WTC11 (cell line): ENCODE measurements around the gene OR1D5. TPM values are rescaled to one million over a fixed set of nuclear protein-coding genes. Genes with fewer than 3 reads are reported as not detected.

Experiments used
- ATAC-seq: fragments of 200-7000 bp; cut with Tn5 transposase; 2 replicates; pipeline ENCODE4 v1.10.0; 2021; ENCODE audit warnings: mild to moderate bottlenecking, moderate library complexity
- CTCF ChIA-PET: fragments of 300-600 bp; sonication (Branson Sonifier 250); formaldehyde crosslinking; loops from one replicate; lab custom pipeline; 2021; ENCODE audit warnings: antibody characterized with exemption; lab: Charles Lee
- POLR2A ChIA-PET: fragments of 350-600 bp; sonication (Branson Sonifier 250); formaldehyde crosslinking; loops from one replicate; lab custom pipeline; 2021; ENCODE audit warnings: antibody characterized with exemption; lab: Charles Lee
- DNase-seq: peaks from one replicate; pipeline ENCODE4 v3.0.0; 2021; ENCODE audit warnings: low spot score
- H3K27ac Mint-ChIP-seq: 2 replicates; pipeline ENCODE4 v1.8.0; 2021; ENCODE audit warnings: mixed read lengths
- H3K27me3 Mint-ChIP-seq: 2 replicates; pipeline ENCODE4 v1.8.0; 2021; ENCODE audit warnings: low read depth, mild to moderate bottlenecking, moderate library complexity, mixed read lengths
- H3K36me3 Mint-ChIP-seq: 2 replicates; pipeline ENCODE4 v1.8.0; 2021; ENCODE audit warnings: mixed read lengths
- H3K4me1 Mint-ChIP-seq: 2 replicates; pipeline ENCODE4 v1.8.0; 2022; ENCODE audit warnings: mixed read lengths
- H3K4me3 Mint-ChIP-seq: 2 replicates; pipeline ENCODE4 v1.8.0; 2021; ENCODE audit warnings: mild to moderate bottlenecking, moderate library complexity, mixed read lengths
- H3K9me3 Mint-ChIP-seq: 2 replicates; pipeline ENCODE4 v1.8.0; 2021; ENCODE audit warnings: mixed read lengths
- ATF1 ChIP-seq: sonication (generic); formaldehyde crosslinking; IDR thresholded peaks from 2 replicates; pipeline ENCODE4 v1.8.1; 2023; ENCODE audit warnings: mild to moderate bottlenecking, moderate library complexity, missing genetic modification reagents
- CREB1 ChIP-seq: sonication (generic); formaldehyde crosslinking; IDR thresholded peaks from 2 replicates; pipeline ENCODE4 v1.8.0; 2023; ENCODE audit warnings: mild to moderate bottlenecking, missing genetic modification reagents
- GRHL2 ChIP-seq: fragments of 250-450 bp; sonication (Bioruptor Pico); IDR thresholded peaks from 2 replicates; pipeline ENCODE4 v1.8.0; 2022; ENCODE audit warnings: mild to moderate bottlenecking, moderate library complexity; ENCODE audit not compliant: insufficient replicate concordance, severe bottlenecking
- HMGA2 ChIP-seq: fragments of 250-450 bp; sonication (Bioruptor Pico); IDR thresholded peaks from 2 replicates; pipeline ENCODE4 v1.4.0; 2021; ENCODE audit warnings: mild to moderate bottlenecking, moderate library complexity
- MYBL2 ChIP-seq: sonication (generic); formaldehyde crosslinking; IDR thresholded peaks from 2 replicates; pipeline ENCODE4 v1.8.1; 2023; ENCODE audit warnings: mild to moderate bottlenecking, moderate library complexity, missing genetic modification reagents
- NR2C2 ChIP-seq: sonication (generic); formaldehyde crosslinking; IDR thresholded peaks from 2 replicates; pipeline ENCODE4 v1.8.0; 2022; ENCODE audit warnings: mild to moderate bottlenecking, missing genetic modification reagents
- OVOL2 ChIP-seq: fragments of 250-450 bp; sonication (Bioruptor Pico); IDR thresholded peaks from 2 replicates; pipeline ENCODE4 v1.9.0; 2021; ENCODE audit warnings: mild to moderate bottlenecking, borderline replicate concordance
- RELA ChIP-seq: sonication (generic); formaldehyde crosslinking; IDR thresholded peaks from 2 replicates; pipeline ENCODE4 v1.8.1; 2022; ENCODE audit warnings: missing genetic modification reagents, mild to moderate bottlenecking, borderline replicate concordance
- SMAD4 ChIP-seq: sonication (generic); formaldehyde crosslinking; IDR thresholded peaks from 2 replicates; pipeline ENCODE4 v1.8.0; 2022; ENCODE audit warnings: mild to moderate bottlenecking, missing genetic modification reagents
- SP1 ChIP-seq: sonication (generic); formaldehyde crosslinking; conservative IDR thresholded peaks from 2 replicates; pipeline ENCODE4 v1.8.1; 2022; ENCODE audit warnings: missing genetic modification reagents
- ZNF219 ChIP-seq: sonication (generic); formaldehyde crosslinking; IDR thresholded peaks from 2 replicates; pipeline ENCODE4 v1.8.0; 2023; ENCODE audit warnings: missing genetic modification reagents, mild to moderate bottlenecking, borderline replicate concordance
- ZNF416 ChIP-seq: fragments of 250-450 bp; sonication (Bioruptor Pico); IDR thresholded peaks from 2 replicates; pipeline ENCODE4 v1.9.0; 2021; ENCODE audit warnings: mild to moderate bottlenecking, inconsistent platforms
- total RNA-seq: library from RNA; stranded (reverse); gene quantifications from 3 replicates; pipeline ENCODE4 v1.2.3, GENCODE V29; 2021
- TF ChIP-seq, protein P1 (sequence below): fragments of 250-450 bp; sonication (Bioruptor Pico); IDR thresholded peaks from 2 replicates; pipeline ENCODE4 v2.1.2; 2022; ENCODE audit warnings: mild to moderate bottlenecking, moderate library complexity
- TF ChIP-seq, protein P2 (sequence below): sonication (generic); formaldehyde crosslinking; IDR thresholded peaks from 2 replicates; pipeline ENCODE4 v1.8.1; 2022; ENCODE audit warnings: mild to moderate bottlenecking, missing genetic modification reagents, moderate library complexity, borderline replicate concordance
- TF ChIP-seq, protein P3 (sequence below): sonication (generic); formaldehyde crosslinking; IDR thresholded peaks from 2 replicates; pipeline ENCODE4 v1.8.1; 2022; ENCODE audit warnings: mild to moderate bottlenecking, moderate library complexity, missing genetic modification reagents
- TF ChIP-seq, protein P4 (sequence below): sonication (generic); formaldehyde crosslinking; conservative IDR thresholded peaks from 2 replicates; pipeline ENCODE4 v1.8.1; 2023; ENCODE audit warnings: mild to moderate bottlenecking, low read depth, missing genetic modification reagents, moderate library complexity
- TF ChIP-seq, protein P5 (sequence below): sonication (generic); formaldehyde crosslinking; IDR thresholded peaks from 2 replicates; pipeline ENCODE4 v1.8.0; 2022; ENCODE audit warnings: missing genetic modification reagents
- TF ChIP-seq, protein P6 (sequence below): sonication (generic); formaldehyde crosslinking; IDR thresholded peaks from 2 replicates; pipeline ENCODE4 v1.8.1; 2023; ENCODE audit warnings: mild to moderate bottlenecking, missing genetic modification reagents
- TF ChIP-seq, protein P7 (sequence below): sonication (generic); formaldehyde crosslinking; IDR thresholded peaks from 2 replicates; pipeline ENCODE4 v1.8.1; 2023; ENCODE audit warnings: mild to moderate bottlenecking, missing genetic modification reagents, moderate library complexity
- TF ChIP-seq, protein P8 (sequence below): sonication (generic); formaldehyde crosslinking; IDR thresholded peaks from 2 replicates; pipeline ENCODE4 v1.8.0; 2022; ENCODE audit warnings: mild to moderate bottlenecking, missing genetic modification reagents

Gene OR1D5
- total RNA-seq, 1 experiment from 2014 or later, result not detected

DNA sequence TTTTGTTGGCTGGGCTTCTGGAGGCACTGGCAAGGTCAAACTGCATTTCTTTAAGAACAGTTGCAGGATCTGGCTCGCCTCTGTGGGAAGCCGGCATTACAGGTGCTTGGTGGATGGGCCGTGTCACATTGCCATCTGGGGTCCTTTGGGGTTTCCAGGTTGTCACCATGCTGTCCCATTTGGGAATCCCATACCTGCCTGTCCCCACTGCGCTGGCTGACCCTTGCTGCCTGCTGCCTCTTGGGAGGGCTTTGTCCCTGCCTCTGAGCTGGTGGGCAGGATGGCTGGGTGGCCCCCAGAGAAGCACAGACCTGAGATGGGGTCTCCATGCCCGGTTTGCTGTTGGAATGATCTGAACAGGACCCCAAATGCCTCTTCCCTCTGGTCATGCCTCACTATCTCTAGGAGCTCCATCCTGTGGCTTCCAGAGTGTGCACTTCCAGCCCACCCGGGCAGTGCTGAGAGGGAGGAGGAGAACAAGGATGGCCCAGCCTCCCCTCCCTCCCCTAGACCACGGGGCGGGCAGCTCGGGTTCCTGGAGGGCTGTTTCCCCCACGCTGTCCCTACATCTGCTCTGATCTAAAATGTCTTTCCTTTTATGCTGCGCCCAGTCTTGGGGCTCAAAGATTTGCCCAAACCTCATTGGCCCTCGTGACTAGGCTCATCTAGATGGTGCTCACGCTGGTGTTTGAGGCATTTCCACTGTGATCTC lies 28.0 kb downstream of the OR1D5 start:
- TF ChIP-seq RELA, result no peak
- TF ChIP-seq, protein P1, sequence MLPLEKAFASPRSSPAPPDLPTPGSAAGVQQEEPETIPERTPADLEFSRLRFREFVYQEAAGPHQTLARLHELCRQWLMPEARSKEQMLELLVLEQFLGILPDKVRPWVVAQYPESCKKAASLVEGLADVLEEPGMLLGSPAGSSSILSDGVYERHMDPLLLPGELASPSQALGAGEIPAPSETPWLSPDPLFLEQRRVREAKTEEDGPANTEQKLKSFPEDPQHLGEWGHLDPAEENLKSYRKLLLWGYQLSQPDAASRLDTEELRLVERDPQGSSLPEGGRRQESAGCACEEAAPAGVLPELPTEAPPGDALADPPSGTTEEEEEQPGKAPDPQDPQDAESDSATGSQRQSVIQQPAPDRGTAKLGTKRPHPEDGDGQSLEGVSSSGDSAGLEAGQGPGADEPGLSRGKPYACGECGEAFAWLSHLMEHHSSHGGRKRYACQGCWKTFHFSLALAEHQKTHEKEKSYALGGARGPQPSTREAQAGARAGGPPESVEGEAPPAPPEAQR (CRISPR knock-in tag), result no peak
- TF ChIP-seq, protein P2, sequence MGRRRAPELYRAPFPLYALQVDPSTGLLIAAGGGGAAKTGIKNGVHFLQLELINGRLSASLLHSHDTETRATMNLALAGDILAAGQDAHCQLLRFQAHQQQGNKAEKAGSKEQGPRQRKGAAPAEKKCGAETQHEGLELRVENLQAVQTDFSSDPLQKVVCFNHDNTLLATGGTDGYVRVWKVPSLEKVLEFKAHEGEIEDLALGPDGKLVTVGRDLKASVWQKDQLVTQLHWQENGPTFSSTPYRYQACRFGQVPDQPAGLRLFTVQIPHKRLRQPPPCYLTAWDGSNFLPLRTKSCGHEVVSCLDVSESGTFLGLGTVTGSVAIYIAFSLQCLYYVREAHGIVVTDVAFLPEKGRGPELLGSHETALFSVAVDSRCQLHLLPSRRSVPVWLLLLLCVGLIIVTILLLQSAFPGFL, result no peak
- TF ChIP-seq ATF1 (CRISPR knock-in tag), result no peak
- TF ChIP-seq ZNF416 (CRISPR knock-in tag), result no peak
- TF ChIP-seq MYBL2 (CRISPR knock-in tag), result no peak
- TF ChIP-seq, protein P3, sequence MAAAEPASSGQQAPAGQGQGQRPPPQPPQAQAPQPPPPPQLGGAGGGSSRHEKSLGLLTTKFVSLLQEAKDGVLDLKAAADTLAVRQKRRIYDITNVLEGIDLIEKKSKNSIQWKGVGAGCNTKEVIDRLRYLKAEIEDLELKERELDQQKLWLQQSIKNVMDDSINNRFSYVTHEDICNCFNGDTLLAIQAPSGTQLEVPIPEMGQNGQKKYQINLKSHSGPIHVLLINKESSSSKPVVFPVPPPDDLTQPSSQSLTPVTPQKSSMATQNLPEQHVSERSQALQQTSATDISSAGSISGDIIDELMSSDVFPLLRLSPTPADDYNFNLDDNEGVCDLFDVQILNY (CRISPR knock-in tag), result no peak
- TF ChIP-seq, protein P4, sequence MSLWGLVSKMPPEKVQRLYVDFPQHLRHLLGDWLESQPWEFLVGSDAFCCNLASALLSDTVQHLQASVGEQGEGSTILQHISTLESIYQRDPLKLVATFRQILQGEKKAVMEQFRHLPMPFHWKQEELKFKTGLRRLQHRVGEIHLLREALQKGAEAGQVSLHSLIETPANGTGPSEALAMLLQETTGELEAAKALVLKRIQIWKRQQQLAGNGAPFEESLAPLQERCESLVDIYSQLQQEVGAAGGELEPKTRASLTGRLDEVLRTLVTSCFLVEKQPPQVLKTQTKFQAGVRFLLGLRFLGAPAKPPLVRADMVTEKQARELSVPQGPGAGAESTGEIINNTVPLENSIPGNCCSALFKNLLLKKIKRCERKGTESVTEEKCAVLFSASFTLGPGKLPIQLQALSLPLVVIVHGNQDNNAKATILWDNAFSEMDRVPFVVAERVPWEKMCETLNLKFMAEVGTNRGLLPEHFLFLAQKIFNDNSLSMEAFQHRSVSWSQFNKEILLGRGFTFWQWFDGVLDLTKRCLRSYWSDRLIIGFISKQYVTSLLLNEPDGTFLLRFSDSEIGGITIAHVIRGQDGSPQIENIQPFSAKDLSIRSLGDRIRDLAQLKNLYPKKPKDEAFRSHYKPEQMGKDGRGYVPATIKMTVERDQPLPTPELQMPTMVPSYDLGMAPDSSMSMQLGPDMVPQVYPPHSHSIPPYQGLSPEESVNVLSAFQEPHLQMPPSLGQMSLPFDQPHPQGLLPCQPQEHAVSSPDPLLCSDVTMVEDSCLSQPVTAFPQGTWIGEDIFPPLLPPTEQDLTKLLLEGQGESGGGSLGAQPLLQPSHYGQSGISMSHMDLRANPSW (CRISPR knock-in tag), result no peak
- TF ChIP-seq, protein P5, sequence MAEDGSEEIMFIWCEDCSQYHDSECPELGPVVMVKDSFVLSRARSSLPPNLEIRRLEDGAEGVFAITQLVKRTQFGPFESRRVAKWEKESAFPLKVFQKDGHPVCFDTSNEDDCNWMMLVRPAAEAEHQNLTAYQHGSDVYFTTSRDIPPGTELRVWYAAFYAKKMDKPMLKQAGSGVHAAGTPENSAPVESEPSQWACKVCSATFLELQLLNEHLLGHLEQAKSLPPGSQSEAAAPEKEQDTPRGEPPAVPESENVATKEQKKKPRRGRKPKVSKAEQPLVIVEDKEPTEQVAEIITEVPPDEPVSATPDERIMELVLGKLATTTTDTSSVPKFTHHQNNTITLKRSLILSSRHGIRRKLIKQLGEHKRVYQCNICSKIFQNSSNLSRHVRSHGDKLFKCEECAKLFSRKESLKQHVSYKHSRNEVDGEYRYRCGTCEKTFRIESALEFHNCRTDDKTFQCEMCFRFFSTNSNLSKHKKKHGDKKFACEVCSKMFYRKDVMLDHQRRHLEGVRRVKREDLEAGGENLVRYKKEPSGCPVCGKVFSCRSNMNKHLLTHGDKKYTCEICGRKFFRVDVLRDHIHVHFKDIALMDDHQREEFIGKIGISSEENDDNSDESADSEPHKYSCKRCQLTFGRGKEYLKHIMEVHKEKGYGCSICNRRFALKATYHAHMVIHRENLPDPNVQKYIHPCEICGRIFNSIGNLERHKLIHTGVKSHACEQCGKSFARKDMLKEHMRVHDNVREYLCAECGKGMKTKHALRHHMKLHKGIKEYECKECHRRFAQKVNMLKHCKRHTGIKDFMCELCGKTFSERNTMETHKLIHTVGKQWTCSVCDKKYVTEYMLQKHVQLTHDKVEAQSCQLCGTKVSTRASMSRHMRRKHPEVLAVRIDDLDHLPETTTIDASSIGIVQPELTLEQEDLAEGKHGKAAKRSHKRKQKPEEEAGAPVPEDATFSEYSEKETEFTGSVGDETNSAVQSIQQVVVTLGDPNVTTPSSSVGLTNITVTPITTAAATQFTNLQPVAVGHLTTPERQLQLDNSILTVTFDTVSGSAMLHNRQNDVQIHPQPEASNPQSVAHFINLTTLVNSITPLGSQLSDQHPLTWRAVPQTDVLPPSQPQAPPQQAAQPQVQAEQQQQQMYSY (CRISPR knock-in tag), result no peak
- TF ChIP-seq, protein P6, sequence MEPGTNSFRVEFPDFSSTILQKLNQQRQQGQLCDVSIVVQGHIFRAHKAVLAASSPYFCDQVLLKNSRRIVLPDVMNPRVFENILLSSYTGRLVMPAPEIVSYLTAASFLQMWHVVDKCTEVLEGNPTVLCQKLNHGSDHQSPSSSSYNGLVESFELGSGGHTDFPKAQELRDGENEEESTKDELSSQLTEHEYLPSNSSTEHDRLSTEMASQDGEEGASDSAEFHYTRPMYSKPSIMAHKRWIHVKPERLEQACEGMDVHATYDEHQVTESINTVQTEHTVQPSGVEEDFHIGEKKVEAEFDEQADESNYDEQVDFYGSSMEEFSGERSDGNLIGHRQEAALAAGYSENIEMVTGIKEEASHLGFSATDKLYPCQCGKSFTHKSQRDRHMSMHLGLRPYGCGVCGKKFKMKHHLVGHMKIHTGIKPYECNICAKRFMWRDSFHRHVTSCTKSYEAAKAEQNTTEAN, result no peak
- TF ChIP-seq, protein P7, sequence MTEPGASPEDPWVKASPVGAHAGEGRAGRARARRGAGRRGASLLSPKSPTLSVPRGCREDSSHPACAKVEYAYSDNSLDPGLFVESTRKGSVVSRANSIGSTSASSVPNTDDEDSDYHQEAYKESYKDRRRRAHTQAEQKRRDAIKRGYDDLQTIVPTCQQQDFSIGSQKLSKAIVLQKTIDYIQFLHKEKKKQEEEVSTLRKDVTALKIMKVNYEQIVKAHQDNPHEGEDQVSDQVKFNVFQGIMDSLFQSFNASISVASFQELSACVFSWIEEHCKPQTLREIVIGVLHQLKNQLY, result no peak
- no peak for TF ChIP-seq HMGA2
- TF ChIP-seq NR2C2 (CRISPR knock-in tag), result no peak
- TF ChIP-seq, protein P8, sequence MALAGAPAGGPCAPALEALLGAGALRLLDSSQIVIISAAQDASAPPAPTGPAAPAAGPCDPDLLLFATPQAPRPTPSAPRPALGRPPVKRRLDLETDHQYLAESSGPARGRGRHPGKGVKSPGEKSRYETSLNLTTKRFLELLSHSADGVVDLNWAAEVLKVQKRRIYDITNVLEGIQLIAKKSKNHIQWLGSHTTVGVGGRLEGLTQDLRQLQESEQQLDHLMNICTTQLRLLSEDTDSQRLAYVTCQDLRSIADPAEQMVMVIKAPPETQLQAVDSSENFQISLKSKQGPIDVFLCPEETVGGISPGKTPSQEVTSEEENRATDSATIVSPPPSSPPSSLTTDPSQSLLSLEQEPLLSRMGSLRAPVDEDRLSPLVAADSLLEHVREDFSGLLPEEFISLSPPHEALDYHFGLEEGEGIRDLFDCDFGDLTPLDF (CRISPR knock-in tag), result no peak
- TF ChIP-seq CREB1 (CRISPR knock-in tag), result no peak
- no peak for TF ChIP-seq ZNF219 (CRISPR knock-in tag)
- TF ChIP-seq SMAD4 (CRISPR knock-in tag), result no peak
- TF ChIP-seq GRHL2 (CRISPR knock-in tag), result no peak
- TF ChIP-seq SP1 (CRISPR knock-in tag), result no peak
- TF ChIP-seq OVOL2, result no peak
- no peaks in the 10 kb centered on the region for H3K4me1 Mint-ChIP-seq
- no peaks in the 10 kb centered on the region for H3K27me3 Mint-ChIP-seq
- H3K36me3 Mint-ChIP-seq, result peaks cover 6% of the 10 kb centered on the region
- CTCF ChIA-PET, result interaction anchor here (0.7 to 1.7 kb wide), 2 partner anchors 13 to 702 kb away, joined by 3 to 5 read pairs; no protein-coding TSS in a partner anchor
- DNase-seq, result no peak
- POLR2A ChIA-PET, result no interaction called here
- no peak for ATAC-seq
- no peak overlapping the region for H3K4me3 Mint-ChIP-seq
- no peak overlapping the region for H3K27ac Mint-ChIP-seq
- H3K9me3 Mint-ChIP-seq, result no peaks in the 10 kb centered on the region
